Measurements from ENCODE around the gene SEC14L6.

The SEC14L6 gene

GRCh38 chr22:30497466-30498150 is 48.9 kb downstream of the SEC14L6 start:
- no peak for DNase-seq (ENCODE audit: low read depth in 2 of 2)

- DNase-seq (ENCODE audit: low read depth in 2 of 2), result no peak
These were observed 51.3 kb downstream of the SEC14L6 start for GRCh38 chr22:30495041-30495784.

GRCh38 chr22:30492144-30492543 is 54.4 kb downstream of the SEC14L6 start:
- no peak for DNase-seq (ENCODE audit: low read depth in 2 of 2)

- DNase-seq (ENCODE audit: low read depth in 2 of 2), result no peak
These were observed 55.2 kb downstream of the SEC14L6 start for GRCh38 chr22:30491381-30491780.

- DNase-seq (ENCODE audit: low read depth in 2 of 2), result no peak
These were observed 56.1 kb downstream of the SEC14L6 start for GRCh38 chr22:30490399-30490798.

GRCh38 chr22:30488121-30488520 is 58.4 kb downstream of the SEC14L6 start:
- no peak for DNase-seq (ENCODE audit: low read depth in 2 of 2)

- DNase-seq (ENCODE audit: low read depth in 2 of 2), result no peak
These were observed 59.9 kb downstream of the SEC14L6 start for GRCh38 chr22:30486661-30487115.

- DNase-seq (ENCODE audit: low read depth in 2 of 2), result no peak
These were observed 60.4 kb downstream of the SEC14L6 start for GRCh38 chr22:30486118-30486517.

GRCh38 chr22:30485362-30485988 is 61.1 kb downstream of the SEC14L6 start:
- DNase-seq (ENCODE audit: low read depth in 2 of 2), result peak; percentile 67 to 75

GRCh38 chr22:30483169-30483568 is 63.4 kb downstream of the SEC14L6 start:
- DNase-seq (ENCODE audit: low read depth in 2 of 2), result no peak

GRCh38 chr22:30481711-30482110 is 64.8 kb downstream of the SEC14L6 start:
- DNase-seq (ENCODE audit: low read depth in 2 of 2), result no peak

- no peak for DNase-seq (ENCODE audit: low read depth in 2 of 2)
These were observed 66.6 kb downstream of the SEC14L6 start for GRCh38 chr22:30479981-30480380.

GRCh38 chr22:30474683-30475424 is 71.7 kb downstream of the SEC14L6 start:
- no peak for DNase-seq (ENCODE audit: low read depth in 2 of 2)

- DNase-seq (ENCODE audit: low read depth in 2 of 2), result no peak
These were observed 72.4 kb downstream of the SEC14L6 start for GRCh38 chr22:30474121-30474520.

GRCh38 chr22:30472994-30473720 is 73.4 kb downstream of the SEC14L6 start:
- DNase-seq (ENCODE audit: low read depth in 2 of 2), result no peak

Measured in stimulated activated CD4-positive, alpha-beta T cell treated with anti-CD3 and anti-CD28 coated beads, Interleukin-1b, Interleukin-23, amount 100 ng/mL, for 4 hours (primary cell).